ENCODE results near the gene CD300H.

CD300H gene

DNA sequence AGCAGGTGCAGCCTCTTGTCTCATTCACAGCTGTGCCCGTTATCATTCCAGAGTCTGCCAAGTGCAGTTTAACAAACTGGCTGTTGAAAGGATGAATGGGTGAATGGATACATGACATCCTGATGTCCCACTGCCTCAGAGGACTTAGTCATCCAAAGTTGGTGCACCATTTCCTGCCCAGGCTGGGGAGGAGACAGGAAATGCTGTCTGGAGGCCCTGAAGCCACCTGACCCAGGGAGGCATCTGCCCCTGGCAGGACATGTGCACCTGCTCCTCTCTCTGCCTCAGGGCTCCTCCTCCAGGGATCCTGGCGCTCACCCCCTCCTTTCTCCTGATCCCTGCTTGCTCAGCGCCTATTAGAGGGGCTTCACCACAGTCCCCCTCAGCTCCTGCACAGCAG, 19.6 kb downstream of the CD300H start:
- no peak for DNase-seq

DNA sequence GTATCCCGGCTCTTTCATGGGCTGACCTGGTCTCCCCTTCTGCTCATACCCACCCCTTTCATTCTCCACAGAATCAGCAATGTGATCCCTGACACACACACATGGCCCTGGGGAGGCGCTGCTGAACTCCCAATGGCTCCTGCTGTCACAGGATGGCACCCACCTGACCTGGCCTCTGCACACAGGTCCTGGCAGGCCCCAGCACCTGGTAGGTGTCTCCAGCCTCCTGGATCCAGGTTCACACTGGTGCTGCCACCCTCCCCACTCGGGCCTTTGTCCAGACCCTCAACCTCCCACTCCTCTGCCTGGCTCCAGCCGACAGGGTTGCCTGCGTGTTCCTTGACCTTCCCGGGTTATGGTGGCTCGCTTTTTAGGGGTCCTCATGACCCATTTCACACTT, 20.0 kb downstream of the CD300H start:
- DNase-seq, result no peak

DNA sequence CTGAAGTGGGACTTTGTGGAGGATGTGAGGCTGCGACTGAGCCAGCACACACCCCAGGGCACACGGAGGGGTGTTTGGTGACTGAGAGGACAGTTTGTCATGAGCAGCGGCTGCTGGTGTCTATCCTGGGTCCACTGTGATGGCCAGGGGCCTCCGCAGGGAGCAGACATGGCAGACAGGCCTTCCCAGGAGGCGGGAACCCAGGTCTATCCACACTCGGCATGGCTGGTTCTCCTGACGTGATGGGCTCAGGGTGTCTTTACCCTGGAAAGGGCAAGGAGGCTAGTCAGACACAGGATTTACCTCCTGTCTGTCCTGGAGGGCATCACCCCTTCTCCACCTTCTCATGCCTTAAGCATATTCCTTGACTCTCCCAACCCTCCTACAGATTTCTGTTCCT, 20.7 kb downstream of the CD300H start:
- DNase-seq, result no peak

DNA sequence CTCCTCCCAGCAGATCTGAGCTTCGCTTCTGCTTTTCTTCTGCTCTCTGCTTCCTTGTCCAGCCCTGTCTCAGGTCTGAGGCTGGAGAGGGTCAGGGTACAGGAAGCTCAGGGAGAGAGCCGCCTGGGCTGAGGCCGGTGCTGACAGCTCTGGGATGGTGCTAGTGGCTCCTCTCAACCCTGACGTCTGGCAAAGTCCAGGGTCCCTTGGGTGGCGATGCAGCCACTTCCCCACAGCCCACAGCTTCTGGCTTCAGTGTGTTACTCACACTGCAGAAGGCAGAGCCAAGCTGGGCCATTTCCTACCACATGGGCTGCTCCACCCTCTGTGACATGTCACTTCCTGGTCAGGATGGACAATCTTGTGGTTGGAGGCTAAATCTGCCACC, 21.5 kb downstream of the CD300H start, which contains the start of gene CD300C:
TSS of gene CD300C (minus strand) at position 273 of the 388 bp plus-strand sequence. CDS start 333 bp downstream, outside the sequence.
- DNase-seq, result no peak

DNA sequence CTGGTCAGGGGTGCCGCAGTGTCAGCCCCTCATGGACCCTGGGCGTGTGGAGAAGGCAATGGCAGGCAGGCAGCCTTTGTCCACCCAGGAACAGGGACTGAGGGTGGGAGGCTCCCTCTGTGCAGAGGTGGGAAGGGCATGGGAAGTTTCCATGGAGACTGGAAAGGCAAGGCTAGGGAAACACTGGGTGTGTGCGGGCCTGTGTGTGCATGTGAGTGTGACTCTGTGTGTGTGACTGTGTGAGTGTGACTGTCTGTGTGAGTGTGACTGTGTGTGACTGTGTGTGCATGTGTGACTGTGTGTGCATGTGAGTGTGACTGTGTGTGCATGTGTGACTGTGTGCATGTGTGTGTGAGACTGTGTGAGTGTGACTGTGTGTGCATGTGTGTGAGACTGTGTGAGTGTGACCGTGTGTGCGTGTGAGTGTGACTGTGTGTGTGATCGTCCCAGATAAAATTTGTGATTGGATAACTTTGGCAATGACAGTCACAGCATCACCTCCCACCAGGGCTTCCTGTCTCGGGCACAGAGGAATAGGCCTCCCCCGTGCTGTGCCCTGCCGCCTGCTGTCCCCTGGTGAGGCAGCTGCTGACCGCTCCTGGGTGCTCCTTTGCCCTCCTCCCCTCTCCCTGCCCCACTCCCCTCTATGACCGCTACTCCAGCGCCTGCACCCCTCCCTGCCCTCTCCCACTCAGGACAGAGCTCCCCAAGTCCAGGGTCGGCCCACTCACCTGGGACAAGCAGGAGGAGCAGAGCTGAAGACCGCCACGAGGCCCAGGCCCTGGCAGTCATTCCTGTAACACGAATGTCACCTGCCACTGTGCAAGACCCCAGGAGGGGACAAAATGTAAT, 22.1 kb downstream of the CD300H start:
- DNase-seq, result no peak

DNA sequence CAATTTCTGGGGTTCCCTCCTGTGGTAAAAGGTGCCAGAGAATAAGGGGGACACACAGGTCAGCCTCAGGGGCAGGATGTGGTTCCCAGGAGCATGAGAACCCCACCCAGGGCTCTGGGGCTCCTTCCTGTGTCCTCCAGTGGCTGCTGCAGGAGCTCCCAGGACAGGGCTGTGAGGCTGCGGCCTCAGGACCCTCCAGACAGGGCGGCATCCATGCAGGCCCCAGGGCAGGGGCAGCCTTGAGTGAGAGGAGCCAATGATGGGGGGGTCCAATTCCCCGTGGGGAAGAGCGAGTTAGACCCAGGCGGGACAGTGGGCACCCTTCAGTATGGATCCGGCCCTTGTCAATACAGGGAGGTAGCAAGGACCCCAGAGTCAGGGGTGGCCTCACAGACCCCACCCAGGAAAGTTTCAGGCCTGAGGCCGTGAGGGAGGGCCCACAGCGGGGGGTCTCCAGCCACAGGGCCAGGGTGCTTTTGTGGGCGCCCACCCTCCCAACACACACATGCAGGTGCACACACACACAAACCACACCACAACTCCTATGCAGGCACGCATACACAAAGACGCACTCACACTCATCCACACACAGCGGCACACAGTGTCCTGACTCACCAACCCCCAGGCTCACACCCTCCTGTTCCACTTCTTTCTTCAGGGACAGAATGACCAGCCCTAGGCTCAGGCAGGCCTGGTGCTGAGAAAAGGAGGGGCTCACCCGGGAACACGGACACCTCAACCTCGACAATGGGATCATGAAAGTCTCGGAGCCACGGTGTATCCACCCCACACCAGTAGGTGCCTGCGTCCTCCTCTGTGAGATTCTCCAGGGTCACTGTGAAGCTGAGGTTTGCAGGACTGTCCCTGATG, 23.2 kb downstream of the CD300H start:
- DNase-seq, result no peak

DNA sequence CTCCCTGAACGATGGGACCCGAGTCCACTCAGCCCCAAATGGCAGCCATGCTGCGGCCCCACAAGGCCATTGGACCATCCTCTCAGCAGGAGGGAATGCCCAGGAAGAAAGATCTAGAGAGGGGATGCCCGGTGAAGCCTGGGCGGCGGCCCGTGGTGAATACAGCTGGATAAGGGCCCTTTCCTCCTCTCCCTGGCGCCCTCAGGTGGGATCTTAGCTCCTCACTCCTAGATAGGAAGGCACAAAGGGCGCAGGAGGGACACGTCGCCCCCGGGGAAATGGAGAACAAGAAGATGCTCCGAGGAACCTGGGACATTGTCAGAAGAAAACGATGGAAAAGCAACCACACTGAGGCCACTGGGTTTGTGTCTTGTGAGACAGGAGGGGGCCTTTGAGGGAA, 23.9 kb downstream of the CD300H start:
- DNase-seq, result no peak

DNA sequence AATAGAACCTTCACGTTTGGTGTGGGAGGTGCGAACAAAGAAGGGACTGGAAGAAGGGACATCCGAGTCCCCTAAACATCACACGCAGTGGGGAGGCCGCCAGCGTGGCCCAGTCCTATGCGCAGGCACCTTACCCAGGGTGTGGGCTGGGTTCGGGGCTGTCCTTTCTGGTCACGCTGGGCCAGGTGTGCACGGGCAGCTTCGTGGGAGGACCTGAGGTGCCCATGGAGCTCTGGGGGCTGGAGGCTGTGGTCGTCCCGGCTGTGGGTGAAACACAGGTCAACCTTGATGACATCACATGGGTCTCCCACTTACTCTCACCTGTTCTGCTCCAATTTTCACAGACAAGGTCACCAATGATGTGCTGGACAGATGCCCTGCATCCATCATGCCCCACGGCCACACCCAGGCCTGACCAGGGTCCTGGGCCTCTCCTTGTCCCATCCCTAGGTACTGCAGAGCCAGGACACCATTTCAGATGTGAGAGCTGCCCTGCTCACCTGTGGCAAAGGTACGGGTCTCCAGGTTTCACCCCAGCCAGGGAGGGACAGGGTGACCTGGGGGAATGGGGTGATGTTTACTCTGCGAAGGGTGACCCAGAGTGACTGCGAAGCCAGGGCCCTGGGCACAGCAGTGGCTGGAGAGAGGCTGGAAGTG, 24.5 kb downstream of the CD300H start:
- DNase-seq, result no peak

DNA sequence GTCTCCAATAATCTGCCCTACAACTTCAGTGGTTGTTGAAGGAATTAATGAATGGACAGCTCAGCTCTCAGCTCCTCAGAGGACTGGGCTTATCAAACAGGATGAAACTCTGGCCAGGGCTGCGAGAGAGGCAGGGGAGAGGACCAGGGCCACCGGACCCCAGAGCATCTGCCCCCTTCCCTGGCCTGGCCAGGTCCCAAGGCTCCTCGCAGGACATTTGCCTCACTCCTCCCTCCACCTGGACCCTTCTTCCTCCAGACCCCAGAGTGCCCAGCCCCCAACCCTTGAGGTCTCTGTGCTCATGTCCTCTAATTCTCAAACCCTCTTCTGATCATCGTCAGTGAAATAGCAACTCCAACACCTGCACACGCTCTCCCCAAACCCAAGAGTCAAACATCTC, 25.1 kb downstream of the CD300H start:
- DNase-seq, result no peak

DNA sequence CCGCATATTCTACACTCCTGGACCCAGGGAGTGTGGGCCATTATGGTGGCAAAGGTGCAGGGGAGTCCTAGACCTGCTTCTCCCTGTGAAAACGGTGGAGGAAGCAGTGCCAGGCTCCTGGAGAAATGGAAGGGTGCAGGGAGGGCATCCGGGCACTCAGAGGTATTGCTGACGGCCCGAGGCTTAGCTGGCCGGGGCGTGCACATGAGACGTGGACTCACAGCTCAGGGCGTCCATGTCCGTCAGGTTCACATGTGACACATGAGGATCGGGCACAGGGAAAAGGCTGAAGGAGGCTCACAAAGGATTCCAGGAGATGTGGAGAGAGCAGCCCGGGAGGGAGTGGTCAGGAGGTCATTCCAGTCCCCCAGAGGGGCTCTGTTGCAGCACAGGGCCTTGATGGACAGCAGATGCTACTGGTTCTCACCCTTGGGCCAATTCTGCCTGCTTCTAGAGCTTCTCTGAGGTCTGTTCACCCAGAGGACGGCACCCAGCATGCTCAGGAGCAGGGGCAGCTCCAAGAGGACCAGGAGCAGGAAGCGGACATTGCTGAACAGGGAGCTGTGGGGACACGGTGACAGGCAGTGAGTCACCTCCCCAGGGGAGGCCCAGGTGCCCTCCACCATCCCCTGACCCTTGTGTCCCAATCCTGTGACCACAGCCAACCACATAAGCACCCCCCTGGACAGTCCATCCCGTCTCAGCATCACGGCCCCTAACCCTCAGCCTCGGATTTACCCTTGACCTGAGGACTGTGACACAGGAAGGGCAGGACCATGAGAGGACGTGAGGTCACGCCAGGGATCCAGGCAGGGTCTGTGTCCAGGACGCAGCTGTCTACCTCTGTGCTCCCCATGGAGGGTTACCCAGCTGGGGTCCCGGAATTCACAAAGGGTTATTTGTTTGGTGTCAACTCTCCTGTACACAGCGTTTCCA, 25.9 kb downstream of the CD300H start:
- DNase-seq, result no peak

DNA sequence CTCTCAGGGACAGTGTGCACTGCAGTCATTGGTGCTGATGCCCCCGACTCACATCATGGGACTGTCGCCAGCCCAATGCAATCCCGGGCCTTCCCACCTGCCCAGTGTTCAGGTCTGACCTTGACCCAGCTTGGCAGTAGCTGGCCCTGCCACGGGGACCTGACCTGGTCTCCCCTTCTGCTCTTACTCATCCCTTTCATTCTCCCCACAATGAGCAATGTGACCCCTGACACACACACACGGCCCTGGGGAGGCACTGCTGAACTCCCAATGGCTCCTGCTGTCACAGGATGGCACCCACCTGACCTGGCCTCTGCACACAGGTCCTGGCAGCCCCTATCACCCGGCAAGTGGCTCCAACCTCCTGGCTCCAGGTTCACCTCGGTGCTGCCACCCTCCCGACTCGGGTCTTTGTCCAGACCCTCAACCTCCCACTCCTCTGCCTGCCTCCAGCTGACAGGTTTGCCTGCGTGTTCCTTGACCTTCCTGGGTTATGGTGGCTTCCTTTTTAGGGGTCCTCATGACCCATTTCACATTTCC, 28.0 kb downstream of the CD300H start:
- DNase-seq, result no peak

DNA sequence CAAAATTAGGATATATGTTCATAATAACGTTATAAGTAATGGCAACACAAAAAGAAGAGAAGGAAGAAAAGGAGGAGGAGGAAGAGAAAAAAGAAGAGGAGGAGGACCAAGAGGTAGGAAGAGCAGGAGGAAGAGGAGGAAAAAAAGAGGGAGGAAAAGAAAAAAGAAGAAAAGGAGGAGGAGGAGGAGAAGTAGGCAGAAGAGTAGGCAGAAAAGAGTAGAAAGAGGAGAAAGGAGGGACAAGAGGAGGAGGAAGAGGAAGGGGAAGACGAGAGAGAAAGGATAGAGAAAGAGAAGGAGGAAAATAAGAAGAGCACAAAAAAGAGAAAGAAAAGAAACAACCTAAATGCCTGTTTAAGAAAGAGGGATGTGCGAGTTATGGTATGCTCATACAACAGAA, 30.4 kb downstream of the CD300H start:
- no peak for DNase-seq

DNA sequence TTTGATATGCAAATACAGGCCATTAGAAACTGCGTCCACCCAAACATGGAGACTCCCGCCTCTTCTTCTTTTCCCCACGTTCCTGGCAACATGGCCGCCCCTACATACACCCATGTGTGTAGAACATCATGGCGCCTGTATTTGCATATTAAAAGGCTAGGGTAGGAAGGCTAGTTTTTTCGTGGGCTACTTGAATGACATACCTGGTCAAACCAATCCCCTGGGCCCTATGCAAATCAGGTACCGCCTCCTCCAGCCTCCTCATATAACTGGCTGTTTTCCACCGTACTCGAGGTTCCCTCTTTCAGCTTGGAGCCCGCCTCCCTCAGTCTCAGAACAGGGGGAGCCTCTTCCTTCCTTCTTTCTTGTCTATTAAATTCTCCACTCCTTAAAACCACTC, 35.2 kb downstream of the CD300H start:
- no peak for DNase-seq

DNA sequence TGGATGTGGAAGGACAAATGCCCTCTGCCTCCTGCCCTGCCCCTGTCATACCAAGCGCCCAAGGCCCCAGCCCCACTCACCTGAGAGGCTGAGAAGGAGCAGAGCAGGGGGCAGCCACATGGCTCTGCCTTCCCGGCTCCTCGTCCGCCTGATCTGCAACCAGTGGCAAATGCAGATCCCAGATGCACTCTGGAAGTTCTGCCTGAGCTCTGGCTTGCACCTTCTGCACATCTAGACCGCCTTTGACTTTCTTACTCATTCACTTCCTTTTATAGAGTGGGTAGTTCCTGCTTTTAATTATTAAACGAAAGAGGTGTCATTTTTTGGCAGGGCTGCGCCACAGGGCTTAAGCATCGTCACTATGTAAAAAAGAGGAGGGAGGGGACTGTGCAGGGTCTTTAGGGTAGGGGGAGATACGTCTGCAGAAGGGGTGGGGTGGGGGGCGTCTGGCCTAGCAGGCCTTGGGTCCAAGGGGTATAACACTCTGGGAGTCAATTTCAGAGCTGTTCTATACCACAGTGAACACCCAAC, 36.0 kb downstream of the CD300H start, which contains the start of gene CD300LB:
TSS of gene CD300LB (minus strand) at position 245 of the 531 bp plus-strand sequence. CDS start at position 120, 125 bp downstream.
- no peak for DNase-seq

DNA sequence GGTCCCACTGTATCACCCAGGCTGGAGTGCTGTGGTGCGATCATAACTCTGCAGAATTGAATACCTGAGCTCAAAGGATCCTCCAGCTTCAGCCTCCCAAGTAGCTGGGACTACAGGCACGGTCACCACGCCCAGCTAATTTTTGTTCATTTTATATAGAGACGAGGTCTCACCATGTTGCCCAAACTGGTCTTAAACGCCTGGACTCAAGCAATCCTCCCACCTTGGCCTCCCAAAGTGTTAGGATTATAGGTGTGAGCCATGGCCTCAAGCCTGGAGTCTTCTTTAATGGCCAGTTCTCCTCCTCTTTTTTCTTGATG, 36.5 kb downstream of the CD300H start:
- no peak for DNase-seq

DNA sequence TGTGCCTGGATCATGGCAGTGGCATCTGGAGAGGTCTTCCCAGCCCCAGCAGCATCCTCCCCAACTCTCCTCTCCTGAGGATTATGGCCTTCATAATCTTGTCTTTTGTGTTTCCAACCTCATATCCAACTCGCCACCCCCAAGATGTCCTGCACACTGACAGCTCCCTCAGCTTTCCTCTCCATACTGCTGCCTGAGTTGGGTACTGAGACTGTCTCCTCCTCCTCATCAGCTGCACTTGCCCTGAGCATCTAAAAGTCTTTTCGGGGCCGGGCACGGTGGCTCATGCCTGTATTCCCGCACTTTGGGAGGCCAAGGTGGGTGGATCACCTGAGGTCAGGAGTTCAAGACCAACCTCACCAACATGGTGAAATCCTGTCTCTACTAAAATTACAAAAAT, 38.1 kb downstream of the CD300H start:
- no peak for DNase-seq

DNA sequence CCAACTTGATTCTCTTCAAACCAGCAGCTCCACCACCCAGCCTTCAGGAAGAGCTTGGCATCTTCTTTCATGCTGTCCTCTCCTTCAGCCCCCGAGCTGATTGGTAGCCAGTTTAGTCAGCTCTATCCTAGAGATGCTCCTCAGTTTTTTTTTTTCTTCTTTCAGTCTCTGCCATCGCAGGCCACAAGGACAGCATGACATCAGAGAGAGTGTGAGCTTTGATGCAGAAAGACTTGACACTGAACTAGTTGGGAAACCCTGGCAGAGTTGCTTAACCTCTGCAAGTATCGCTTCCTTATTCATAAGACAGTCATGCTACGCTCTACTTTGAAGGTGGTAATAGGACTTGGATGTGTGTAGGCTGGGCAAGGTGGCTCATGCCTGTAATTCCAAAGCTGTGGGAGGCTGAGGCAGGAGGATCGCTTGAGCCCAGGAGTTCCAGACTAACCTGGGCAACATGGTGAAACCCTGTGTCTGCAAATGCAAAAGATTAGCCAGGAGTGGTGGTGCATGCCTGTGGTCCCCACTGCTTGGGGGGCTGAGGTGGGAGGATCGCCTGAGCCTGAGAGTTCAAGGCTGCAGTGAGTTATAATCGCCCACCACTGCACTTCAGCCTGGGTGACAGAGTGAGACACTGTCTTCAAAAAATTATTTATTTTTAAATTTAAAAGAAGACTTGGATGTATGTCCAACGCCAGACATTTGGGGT, 38.7 kb downstream of the CD300H start:
- DNase-seq, result no peak

DNA sequence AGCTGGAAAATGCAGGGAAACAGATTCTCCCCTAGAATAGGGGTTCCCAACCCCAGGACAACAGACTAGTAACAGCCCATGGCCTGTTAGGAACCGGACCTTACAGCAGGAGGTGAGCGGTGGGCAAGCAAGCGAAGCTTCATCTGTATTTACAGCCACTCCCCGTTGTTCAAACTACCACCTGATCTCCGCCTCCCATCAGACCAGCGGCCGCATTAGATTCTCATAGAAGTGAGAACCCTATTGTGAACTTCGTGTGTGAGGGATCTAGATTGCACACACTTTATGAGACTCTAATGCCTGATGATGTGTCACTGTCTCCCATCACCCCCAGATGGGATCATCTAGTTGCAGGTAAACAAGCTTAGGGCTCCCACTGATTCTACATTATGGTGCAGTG, 39.6 kb downstream of the CD300H start:
- DNase-seq, result no peak

DNA sequence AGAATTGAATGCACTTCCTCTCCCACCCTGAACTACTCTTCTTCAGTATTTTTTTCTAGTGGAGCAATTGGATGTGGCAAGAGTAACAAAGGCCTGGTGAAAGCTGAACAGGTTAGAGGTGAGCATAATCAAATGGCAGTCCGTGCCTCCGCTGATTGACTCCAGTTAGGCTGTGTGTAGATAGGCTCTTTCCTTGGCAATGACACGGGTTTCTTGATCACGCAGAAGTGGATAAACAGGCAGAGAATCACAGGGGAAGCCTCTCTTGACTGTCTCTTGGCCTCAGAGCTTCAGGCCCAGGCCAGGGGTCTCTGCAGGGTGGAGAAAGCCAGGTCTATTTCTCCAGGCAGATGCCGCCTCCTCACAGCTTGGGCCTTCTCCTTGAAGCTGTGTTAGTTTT, 40.2 kb downstream of the CD300H start:
- no peak for DNase-seq

DNA sequence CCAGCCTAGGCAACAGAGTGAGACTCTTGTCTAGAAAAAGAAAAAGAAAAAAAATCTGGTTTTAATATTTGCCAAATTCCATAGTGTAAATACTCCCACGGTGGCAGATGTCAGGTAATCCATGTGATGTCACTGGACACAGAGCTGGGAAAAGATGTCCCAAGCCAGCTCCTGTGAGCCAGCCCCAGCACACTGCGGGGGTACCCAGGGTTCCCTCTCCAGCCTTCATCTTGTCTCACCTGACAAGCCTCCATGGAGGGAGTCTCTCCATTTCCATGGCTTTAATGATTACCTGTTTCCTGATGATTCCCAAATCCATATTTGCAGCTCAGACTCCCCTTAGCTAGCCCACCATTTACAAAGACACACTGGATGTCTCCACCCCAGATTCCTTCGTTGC, 40.6 kb downstream of the CD300H start:
- no peak for DNase-seq

DNA sequence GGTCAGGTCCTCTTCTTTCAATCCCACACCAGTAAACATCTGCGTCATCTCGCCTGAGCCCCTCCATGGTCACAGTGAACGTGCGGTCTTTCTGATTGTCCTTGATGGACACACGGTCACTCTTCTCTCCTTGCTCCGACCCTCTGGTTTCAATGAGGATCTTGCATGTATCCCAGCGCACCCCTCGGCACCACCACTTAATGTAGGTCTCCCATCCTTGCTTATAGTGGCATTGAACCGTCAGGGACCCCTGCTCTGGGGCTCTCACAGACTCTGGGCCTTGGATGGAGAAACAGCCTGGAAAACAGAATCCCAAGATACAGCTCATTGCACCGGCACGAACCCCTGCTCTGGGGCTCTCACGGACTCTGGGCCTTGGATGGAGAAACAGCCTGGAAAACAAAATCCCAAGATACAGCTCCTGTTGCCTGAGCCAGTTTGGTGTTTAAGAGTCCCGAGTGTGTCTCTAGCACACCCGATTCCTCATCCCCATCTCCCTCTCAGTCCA, 41.5 kb downstream of the CD300H start:
- DNase-seq, result no peak

Measured in DMS153 (cell line).